ENCODE measurements around the gene FOXI1. TPM values are rescaled to one million over a fixed set of nuclear protein-coding genes. Genes with fewer than 3 reads are reported as not detected.

FOXI1 gene
- total RNA-seq, 1 donor from 2014 or later = not detected

GRCh38 chr5:170143710-170144109 lies 38.0 kb downstream of the FOXI1 start:
- intact Hi-C loops (cut with DNase I) = no loop called here
- no peak overlapping the region for H3K4me3 ChIP-seq
- no peak overlapping the region for H3K27ac ChIP-seq
- peak in 1 of 2 donors; percentile 74 for DNase-seq (ENCODE audit: extremely low spot score in 2 of 2)
- no peaks in the 10 kb centered on the region for H3K4me1 ChIP-seq
- H3K36me3 ChIP-seq = no peaks in the 10 kb centered on the region
- H3K27me3 ChIP-seq = no peaks in the 10 kb centered on the region
- H3K9me3 ChIP-seq = no peaks in the 10 kb centered on the region
- TF ChIP-seq POLR2AphosphoS5 (IDR thresholded peaks at IDR 0.05; ENCODE audit: insufficient read depth in 1 of 2, low read depth in 1 of 2) (no peak), POLR2A (IDR thresholded peaks at IDR 0.05) (no peak)
- TF ChIP-seq, protein P1, sequence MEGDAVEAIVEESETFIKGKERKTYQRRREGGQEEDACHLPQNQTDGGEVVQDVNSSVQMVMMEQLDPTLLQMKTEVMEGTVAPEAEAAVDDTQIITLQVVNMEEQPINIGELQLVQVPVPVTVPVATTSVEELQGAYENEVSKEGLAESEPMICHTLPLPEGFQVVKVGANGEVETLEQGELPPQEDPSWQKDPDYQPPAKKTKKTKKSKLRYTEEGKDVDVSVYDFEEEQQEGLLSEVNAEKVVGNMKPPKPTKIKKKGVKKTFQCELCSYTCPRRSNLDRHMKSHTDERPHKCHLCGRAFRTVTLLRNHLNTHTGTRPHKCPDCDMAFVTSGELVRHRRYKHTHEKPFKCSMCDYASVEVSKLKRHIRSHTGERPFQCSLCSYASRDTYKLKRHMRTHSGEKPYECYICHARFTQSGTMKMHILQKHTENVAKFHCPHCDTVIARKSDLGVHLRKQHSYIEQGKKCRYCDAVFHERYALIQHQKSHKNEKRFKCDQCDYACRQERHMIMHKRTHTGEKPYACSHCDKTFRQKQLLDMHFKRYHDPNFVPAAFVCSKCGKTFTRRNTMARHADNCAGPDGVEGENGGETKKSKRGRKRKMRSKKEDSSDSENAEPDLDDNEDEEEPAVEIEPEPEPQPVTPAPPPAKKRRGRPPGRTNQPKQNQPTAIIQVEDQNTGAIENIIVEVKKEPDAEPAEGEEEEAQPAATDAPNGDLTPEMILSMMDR (IDR thresholded peaks at IDR 0.05) = no peak

GRCh38 chr5:170144286-170145023 lies 38.8 kb downstream of the FOXI1 start:
- TF ChIP-seq POLR2AphosphoS5 (IDR thresholded peaks at IDR 0.05; ENCODE audit: insufficient read depth in 1 of 2, low read depth in 1 of 2) (no peak), POLR2A (IDR thresholded peaks at IDR 0.05) (no peak)
- TF ChIP-seq, protein P1 (IDR thresholded peaks at IDR 0.05) = no peak
- H3K27me3 ChIP-seq = no peaks in the 10 kb centered on the region
- intact Hi-C loops (cut with DNase I) = no loop called here
- no peak overlapping the region for H3K4me3 ChIP-seq
- H3K9me3 ChIP-seq = no peaks in the 10 kb centered on the region
- H3K36me3 ChIP-seq = no peaks in the 10 kb centered on the region
- no peaks in the 10 kb centered on the region for H3K4me1 ChIP-seq
- DNase-seq (ENCODE audit: extremely low spot score in 2 of 2) = peak in 1 of 2 donors; percentile 77
- no peak overlapping the region for H3K27ac ChIP-seq

- Histone ChIP-seq H3K27me3 (no peaks in the 10 kb centered on the region), H3K27ac (no peak overlapping the region)
- intact Hi-C loops (cut with DNase I) = no loop called here
Observed at GRCh38 chr5:170145462-170145861, 39.8 kb downstream of the FOXI1 start.

DNA sequence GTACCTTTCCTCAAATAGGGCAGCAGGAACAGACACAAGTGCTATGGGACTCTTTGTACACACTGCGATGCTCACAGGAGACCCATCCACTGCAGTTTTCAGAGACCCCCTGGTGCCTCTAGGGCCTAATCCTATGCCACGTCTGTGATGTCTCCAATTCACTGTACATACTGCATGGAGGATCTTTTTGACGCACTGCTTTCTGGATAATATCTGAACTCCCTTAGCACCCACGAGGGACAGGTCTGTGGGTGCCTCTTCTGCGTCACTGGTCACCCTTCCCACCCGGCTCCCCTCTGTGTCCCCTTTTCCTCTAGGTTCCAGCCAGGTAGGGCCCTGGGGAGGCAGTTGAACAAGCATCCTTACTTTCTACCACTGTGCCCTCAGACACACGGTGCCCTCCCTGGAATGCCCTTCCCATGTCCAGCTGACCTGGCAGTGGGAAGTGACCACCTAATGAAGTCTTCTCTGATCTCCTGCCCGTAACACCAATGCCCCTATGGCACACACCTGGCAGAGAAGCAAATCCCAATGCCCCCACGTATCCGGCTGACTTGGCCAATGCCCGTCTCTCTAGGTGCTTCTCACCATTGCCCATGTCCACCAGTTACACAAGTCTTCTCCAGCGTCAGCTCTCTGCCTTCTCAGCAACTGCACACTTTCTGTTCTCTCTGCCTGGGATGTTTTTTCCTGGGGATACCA lies 41.5 kb downstream of the FOXI1 start:
- TF ChIP-seq POLR2AphosphoS5 (IDR thresholded peaks at IDR 0.05; ENCODE audit: insufficient read depth in 1 of 2, low read depth in 1 of 2) = no peak
- TF ChIP-seq, protein P1 (IDR thresholded peaks at IDR 0.05) = no peak
- H3K27ac ChIP-seq = no peak overlapping the region
- no peaks in the 10 kb centered on the region for H3K36me3 ChIP-seq
- intact Hi-C loops (cut with DNase I) = no loop called here
- no peaks in the 10 kb centered on the region for H3K4me1 ChIP-seq
- H3K4me3 ChIP-seq = no peak overlapping the region
- H3K9me3 ChIP-seq = no peaks in the 10 kb centered on the region
- H3K27me3 ChIP-seq = no peaks in the 10 kb centered on the region
- DNase-seq (ENCODE audit: extremely low spot score in 2 of 2) = peak in 1 of 2 donors; percentile 79

More at GRCh38 chr5:170145462-170145861, 39.8 kb downstream of the FOXI1 start:
- peak in 1 of 2 donors; percentile 37 for DNase-seq (ENCODE audit: extremely low spot score in 2 of 2)
- H3K4me3 ChIP-seq = no peak overlapping the region
- H3K9me3 ChIP-seq = no peaks in the 10 kb centered on the region
- TF ChIP-seq POLR2A (IDR thresholded peaks at IDR 0.05) = no peak
- TF ChIP-seq, protein P1 (IDR thresholded peaks at IDR 0.05) = no peak
- TF ChIP-seq POLR2AphosphoS5 (IDR thresholded peaks at IDR 0.05; ENCODE audit: insufficient read depth in 1 of 2, low read depth in 1 of 2) = no peak
- H3K36me3 ChIP-seq = no peaks in the 10 kb centered on the region
- H3K4me1 ChIP-seq = no peaks in the 10 kb centered on the region

Measured in vagina (tissue), 2 donors.